ENCODE measurements around the gene NRIP1.

Gene NRIP1

GRCh38 chr21:15011967-15012366 is 52.8 kb downstream of the NRIP1 start:
- FAIRE-seq: no peak
- DNase-seq (ENCODE audit: insufficient read length, low spot score): no peak

GRCh38 chr21:15010645-15011044 is 54.2 kb downstream of the NRIP1 start:
- no peak for FAIRE-seq

DNA sequence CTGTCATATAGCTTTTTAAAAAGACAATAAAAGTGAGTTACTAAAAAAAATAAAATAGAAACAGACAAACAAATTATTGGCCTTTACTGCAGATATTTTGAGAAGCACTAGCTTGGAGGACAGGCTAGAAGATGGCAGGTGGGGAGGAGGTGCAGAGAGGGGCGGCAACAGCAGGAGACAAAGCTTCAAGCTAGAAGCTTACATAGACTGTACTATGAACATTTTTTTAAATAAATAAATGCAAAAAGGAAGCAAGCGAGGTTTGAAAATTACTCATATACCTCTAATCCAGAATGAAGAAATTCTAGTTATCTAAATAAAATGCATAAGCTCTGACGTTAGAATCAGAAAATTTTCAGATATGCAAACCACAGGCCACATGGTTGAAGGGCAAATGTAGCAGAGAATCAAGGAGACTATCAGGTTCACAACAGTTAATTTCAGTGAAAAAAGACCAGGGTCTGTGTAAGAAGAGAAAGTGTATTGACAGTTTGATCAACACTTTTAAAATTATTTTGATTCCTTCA is 54.9 kb downstream of the NRIP1 start:
- no peak for DNase-seq (ENCODE audit: insufficient read length, low spot score)
- no peak for FAIRE-seq

More at GRCh38 chr21:15010645-15011044, 54.2 kb downstream of the NRIP1 start:
- no peak for DNase-seq (ENCODE audit: insufficient read length, low spot score)

DNA sequence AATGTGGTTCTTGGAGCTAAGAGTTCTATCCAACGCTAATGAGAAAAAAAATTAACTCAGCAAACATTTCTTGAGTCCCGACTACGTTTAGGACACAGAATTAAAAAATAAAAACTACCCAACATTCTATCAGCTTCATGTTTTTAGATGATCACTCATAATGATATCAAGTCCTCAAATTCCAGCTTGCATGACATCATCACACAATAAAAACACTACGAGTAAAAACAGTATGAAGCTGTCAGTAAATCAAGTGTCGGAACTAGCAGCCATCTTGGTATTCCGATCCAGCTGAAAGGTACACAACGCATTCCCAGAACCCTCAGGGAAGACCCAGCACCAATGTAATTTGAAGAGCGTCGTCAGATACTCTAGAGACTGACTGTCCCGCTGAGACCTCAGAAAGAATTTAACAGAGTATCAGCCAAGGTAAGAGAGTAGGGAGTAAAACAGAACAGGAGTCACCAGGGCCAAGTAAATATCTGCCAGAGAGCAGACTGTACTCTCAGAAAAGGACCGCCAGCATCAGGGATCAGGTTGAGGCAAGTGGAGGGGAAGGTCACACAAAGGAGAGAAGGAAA is 57.0 kb downstream of the NRIP1 start:
- DNase-seq (ENCODE audit: insufficient read length, low spot score): no peak
- FAIRE-seq: no peak

DNA sequence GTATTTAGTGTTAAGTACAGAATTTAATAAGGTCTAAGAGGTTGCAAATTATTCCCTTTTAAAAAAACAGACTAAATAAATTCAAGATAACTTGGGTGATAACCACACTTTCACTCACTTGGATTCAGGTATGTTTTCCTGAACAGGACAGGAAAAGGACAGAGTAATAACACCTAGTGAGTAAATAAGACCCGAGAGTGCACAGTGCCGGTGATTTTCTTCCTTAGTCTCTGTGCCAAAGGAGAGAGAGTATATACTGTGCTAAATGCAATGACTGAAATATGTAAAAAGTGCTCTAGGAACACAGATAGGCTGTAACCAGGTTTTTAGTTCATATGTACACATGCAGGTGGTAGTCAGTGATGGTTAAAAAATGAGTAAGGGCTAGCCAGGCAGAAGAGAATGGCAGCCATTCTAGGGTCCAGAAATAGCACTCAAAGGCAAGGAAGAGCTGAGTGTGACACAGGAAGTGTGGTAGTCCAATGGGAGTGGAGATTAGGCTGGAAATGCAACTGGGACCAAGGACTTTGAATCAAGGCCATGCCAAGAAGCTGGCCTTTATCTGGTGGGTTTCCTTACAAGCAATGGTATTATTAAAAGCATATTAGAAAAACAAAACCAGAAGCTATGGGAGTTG is 58.1 kb downstream of the NRIP1 start:
- DNase-seq (ENCODE audit: insufficient read length, low spot score) (no peak), FAIRE-seq (no peak)

DNA sequence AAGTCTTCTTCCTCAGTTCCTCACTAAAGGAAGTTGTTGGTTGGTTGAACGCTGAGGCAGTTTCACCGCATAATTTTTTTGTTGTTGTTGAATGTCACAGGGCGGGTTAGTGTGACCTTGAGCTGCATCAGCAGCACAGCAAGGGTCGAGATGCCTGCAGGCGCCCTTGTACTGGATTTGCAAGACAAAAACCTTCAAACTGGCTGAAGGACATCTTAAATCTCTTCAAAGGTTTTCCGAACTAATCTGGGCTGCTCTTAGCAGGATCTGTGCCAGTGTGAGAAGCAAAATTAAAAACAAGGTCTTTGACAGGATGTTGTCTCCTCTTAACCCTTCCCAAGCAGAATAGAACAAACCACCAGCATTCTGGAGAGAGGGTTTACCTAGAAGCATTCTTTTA is 59.4 kb downstream of the NRIP1 start:
- FAIRE-seq: no peak
- DNase-seq (ENCODE audit: insufficient read length, low spot score): no peak

GRCh38 chr21:15004721-15005370 is 60.0 kb downstream of the NRIP1 start:
- FAIRE-seq (no peak), DNase-seq (ENCODE audit: insufficient read length, low spot score) (no peak)

- FAIRE-seq: no peak
- no peak for DNase-seq (ENCODE audit: insufficient read length, low spot score)
Observed at GRCh38 chr21:15003463-15004135, 61.2 kb downstream of the NRIP1 start.

DNA sequence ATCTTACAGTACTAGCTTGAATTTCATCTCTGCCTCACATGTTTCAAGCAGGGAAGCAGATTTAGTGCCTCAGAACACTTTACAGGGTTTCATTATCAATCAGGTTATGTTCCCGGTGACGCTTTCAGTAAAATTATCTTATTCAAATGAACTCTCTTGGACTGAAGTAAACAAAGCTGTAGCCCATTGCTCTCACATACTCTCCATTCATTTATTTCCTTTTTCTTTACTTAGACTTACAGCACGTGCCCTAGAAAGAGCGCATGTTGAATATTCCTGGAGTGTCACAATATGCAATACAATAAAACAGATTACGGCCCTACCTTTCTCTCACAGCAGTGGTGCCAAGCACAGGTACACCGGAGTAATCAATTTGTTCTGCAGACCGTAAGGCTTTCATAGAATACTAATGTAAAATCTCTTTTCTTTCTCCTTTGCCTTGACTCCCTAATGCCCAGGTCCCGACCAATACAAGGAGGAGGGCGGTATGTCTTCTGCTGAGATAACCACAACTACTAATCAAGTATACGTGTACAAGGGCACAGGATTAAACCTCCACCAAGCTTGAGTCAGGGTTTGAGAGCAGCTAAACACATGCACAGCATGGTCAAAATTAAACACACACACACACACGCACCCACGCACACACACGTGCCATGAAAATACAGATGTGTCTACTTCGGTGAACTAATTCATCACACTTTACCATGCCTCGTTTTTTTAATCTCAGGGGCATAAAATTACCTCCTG is 62.8 kb downstream of the NRIP1 start:
- FAIRE-seq: peak; percentile 93

DNA sequence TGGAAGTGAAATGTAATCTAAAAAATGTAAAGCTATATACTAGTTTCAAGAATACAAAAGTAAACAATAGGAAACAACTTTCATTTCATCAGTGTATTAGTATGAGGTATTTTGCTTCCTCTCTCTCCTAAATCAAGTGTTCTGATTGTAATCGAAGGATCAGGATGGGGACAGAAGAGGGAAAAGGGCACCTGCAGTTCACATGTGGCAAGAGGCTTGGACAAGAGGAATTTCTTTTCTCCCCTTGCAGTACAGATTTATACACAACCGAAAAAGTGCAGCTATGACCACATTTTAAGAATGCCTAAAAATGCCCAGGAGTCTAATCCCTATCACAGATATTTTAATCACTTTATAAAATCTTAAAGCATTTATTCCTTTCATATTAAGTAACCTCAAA is 63.7 kb downstream of the NRIP1 start:
- peak; percentile 76 for FAIRE-seq

More for the DNA sequence above, 62.8 kb downstream of the NRIP1 start:
- DNase-seq (ENCODE audit: insufficient read length, low spot score): peak; percentile 2

DNA sequence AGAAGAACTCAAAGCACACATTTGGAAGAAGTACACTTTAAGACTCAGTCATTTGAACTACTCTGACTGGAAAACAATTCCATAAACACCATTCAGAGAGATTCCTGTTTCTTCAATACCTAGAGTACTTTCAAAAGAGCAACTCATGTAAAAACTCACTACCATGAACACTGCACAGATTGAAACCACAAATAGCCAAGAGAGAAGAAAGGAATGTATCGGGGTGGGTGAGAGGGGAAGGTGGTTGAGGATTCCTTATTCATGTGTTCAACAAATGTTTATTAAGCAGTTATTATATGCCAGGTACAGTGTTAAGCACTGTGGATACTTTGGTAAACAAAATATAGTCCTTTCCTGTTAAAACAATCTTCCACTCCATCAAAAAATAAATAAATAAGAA is 64.7 kb downstream of the NRIP1 start:
- DNase-seq (ENCODE audit: insufficient read length, low spot score): no peak
- FAIRE-seq: peak; percentile 48

More for the DNA sequence above, 63.7 kb downstream of the NRIP1 start:
- DNase-seq (ENCODE audit: insufficient read length, low spot score): no peak

DNA sequence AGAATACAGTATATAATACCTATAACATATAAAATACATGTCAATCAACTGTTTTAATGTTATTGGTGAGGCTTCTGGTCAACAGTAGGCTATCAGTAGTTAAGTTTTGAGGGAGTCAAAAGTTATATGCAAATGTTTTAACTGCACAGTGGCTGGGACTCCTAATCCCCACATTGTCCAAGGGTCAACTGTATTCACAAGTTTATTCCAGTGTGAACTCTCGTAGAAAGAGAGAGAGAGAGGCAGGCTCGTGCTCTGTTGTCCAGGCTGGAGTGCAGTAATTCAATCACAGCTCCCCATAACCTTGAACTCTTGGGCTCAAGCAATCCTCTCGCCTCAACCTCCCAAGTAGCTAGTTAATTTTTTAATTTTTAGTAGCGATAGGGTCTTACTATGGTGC is 66.0 kb downstream of the NRIP1 start:
- FAIRE-seq: no peak
- no peak for DNase-seq (ENCODE audit: insufficient read length, low spot score)

GRCh38 chr21:14998336-14998735 is 66.5 kb downstream of the NRIP1 start:
- DNase-seq (ENCODE audit: insufficient read length, low spot score): no peak
- no peak for FAIRE-seq

DNA sequence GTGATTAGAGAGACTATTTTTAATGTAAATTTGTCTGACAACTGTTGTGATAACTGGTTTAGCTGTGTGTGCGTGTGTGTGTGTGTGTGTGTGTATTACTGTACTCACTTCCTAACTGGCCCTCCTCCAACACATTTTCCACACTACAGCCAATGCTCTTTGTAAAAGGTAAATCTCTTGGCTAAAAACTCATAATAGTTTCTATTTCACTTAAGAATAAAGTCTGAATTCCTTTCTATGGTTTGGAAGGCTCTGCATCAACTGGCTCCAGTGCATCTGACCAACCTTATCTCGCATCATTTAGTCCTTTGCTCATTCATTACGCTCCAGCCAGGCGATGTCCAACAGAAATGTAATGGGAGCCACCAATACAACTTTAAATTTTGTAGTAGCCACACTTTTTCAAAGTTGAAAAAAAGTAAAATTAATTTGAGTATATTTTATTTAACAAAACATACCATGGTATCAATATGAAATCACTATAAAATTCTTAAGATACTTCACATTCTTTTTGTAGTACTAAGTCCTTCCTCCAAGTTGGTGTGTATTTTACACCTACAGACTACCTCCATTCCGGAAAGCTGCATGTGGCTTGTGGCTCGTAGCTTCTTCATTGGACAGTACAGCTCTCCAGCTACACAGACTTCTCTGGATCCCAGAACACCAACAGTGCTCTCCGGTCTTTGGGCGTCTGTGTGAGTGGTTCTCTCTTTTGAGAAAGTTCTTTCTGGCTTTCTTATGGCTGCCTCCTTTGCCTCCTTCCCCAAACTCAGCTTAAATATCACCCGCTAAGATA is 68.9 kb downstream of the NRIP1 start:
- no peak for DNase-seq (ENCODE audit: insufficient read length, low spot score)
- no peak for FAIRE-seq

- DNase-seq (ENCODE audit: insufficient read length, low spot score) (no peak), FAIRE-seq (no peak)
Observed at GRCh38 chr21:14995226-14995625, 69.6 kb downstream of the NRIP1 start.

DNA sequence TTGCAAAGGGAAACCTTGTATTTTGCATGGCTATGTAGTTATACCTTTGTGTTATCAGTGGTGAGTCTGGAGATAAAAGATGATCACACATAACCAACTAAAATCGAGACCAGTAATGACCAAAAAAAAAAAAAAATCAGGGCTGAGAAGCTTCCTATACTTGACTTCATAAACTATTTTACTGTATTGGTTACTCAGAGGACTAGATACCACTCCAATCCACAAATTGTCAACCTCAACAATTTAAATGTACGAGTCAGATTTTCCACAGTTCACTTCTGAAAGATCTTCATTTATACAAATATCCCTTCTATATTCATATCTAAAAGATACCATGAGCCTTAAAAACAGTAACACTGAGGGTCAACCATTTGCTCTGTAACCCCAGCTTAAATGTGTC is 71.7 kb downstream of the NRIP1 start:
- FAIRE-seq (no peak), DNase-seq (ENCODE audit: insufficient read length, low spot score) (no peak)

- FAIRE-seq (no peak), DNase-seq (ENCODE audit: insufficient read length, low spot score) (no peak)
Observed at GRCh38 chr21:14991957-14992356, 72.8 kb downstream of the NRIP1 start.

DNA sequence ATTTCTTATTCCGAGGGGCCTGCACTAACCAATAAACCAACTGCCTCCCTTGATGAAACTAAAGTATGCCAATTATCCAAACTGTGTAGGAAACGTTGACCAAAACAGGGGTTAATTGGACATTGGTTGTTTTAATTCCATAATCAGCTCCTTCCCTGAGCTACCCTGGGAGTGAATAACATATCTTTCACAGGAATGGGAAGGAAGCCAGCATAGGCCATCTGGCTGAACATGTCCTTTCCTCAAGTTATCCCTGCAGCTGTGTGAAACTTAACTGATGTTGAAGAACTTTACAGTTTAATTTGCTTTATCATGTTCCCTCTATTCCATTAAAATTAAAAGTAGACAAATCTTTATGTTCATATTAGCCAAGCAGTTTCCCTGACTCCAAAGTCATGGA is 75.4 kb downstream of the NRIP1 start:
- no peak for DNase-seq (ENCODE audit: insufficient read length, low spot score)
- FAIRE-seq: no peak

DNA sequence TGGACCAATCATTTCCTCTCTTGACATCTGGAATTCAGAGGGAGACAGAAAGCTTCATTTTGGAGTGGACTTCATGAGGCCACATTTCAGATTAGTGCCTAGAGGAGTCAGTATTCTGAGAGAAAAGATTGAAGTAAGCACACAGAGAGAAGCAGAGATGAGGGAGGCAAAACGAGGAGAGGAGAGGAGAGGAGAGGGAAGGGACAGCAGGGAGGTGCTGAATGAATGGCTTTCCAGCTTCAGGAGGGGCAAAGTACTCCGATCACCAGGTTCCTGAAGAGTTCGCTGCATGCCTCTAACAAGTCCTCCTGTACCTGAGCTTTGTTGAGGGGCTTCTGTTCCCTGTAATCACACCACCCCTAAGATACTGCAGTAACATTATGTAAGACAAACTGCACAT is 76.0 kb downstream of the NRIP1 start:
- no peak for FAIRE-seq
- no peak for DNase-seq (ENCODE audit: insufficient read length, low spot score)
